Endothelial cell of umbilical vein (primary cell): ENCODE data around the gene SNED1. TPM values are rescaled to one million over a fixed set of nuclear protein-coding genes. Genes with fewer than 3 reads are reported as not detected.

Source experiments
- BruUV-seq: library from RNA; stranded (reverse); fragments of 400-500 nt; replicated peaks from 2 replicates; lab custom pipeline; 2021; lab: Mats Ljungman, UMichigan
- CTCF ChIA-PET: fragments of 300-600, 350-600 bp; sonication (Branson Sonifier 250); formaldehyde crosslinking; loops from one replicate; lab custom pipeline; 2021; ENCODE audit warnings: antibody characterized with exemption, inconsistent platforms; lab: Charles Lee
- POLR2A ChIA-PET: fragments of 300-600, 350-600 bp; sonication (Branson Sonifier 250); formaldehyde crosslinking; loops from one replicate; lab custom pipeline; 2021; ENCODE audit warnings: antibody characterized with exemption, inconsistent platforms; lab: Charles Lee
- DNase-seq: peaks from one replicate; pipeline ENCODE4 v3.0.0-alpha.2; 2011; ENCODE audit warnings: low read depth, low spot score
- FAIRE-seq: peaks from 2 replicates; lab custom pipeline; 2011; peaks lifted over from hg19 to GRCh38; lab: Jason Lieb, UNC
- H2AFZ ChIP-seq: 2 replicates; pipeline ENCODE4 v1.6.0; 2012; ENCODE audit warnings: low read depth, low read length, control low read depth, inconsistent platforms
- H3K27ac ChIP-seq: 2 replicates; pipeline ENCODE4 v1.5.1; 2011; ENCODE audit warnings: low read depth, mild to moderate bottlenecking, control low read depth, low read length, moderate library complexity; ENCODE audit not compliant: insufficient read depth
- H3K27me3 ChIP-seq, 2 experiments: 2 replicates each; pipeline versions ENCODE4 v1.6.0 to v1.6.1; 2011; ENCODE audit warnings: low read length in 2 of 2, mixed read lengths in 1 of 2; ENCODE audit not compliant: control insufficient read depth in 2 of 2, insufficient read depth in 2 of 2
- H3K36me3 ChIP-seq, 2 experiments: 2 replicates in 1 of 2; 3 replicates in 1 of 2; pipeline ENCODE4 v1.5.1; 2011; ENCODE audit warnings: low read length in 2 of 2, mild to moderate bottlenecking in 1 of 2, moderate library complexity in 1 of 2; ENCODE audit not compliant: control insufficient read depth in 2 of 2, insufficient read depth in 2 of 2; ENCODE audit errors: extremely low read depth in 1 of 2
- H3K4me1 ChIP-seq: 3 replicates; pipeline ENCODE4 v1.5.1; 2011; ENCODE audit warnings: mild to moderate bottlenecking, low read length; ENCODE audit not compliant: control insufficient read depth, insufficient read depth; ENCODE audit errors: extremely low read depth
- H3K4me2 ChIP-seq: 2 replicates; pipeline ENCODE4 v1.6.1; 2011; ENCODE audit warnings: low read length, control low read depth, mixed read lengths; ENCODE audit not compliant: insufficient read depth
- H3K4me3 ChIP-seq, 3 experiments: fragments of 200-600 bp in 1 of 3; sonication (generic), shearing (Covaris generic) in 1 of 3; replicated peaks in 1 of 3; 2 replicates each; pipeline ENCODE4 v1.5.1; 2011 to 2016; ENCODE audit warnings: control low read depth in 3 of 3, low read length in 3 of 3, mild to moderate bottlenecking in 2 of 3, inconsistent platforms in 1 of 3, low read depth in 1 of 3, moderate library complexity in 1 of 3; ENCODE audit not compliant: insufficient read depth in 1 of 3
- H3K79me2 ChIP-seq: 2 replicates; pipeline ENCODE4 v1.6.0; 2012; ENCODE audit warnings: low read length, inconsistent platforms; ENCODE audit not compliant: control insufficient read depth, insufficient read depth
- H3K9ac ChIP-seq: replicated peaks from 2 replicates; pipeline ENCODE3; 2011; ENCODE audit warnings: low read length, control low read depth; ENCODE audit not compliant: insufficient read depth; ENCODE audit errors: extremely low read depth
- H3K9me1 ChIP-seq: replicated peaks from 3 replicates; pipeline ENCODE4 v1.6.0; 2011; ENCODE audit warnings: mild to moderate bottlenecking, low read length; ENCODE audit not compliant: control insufficient read depth, insufficient read depth; ENCODE audit errors: extremely low read depth
- H3K9me3 ChIP-seq: replicated peaks from 2 replicates; pipeline ENCODE4 v1.5.1; 2012; ENCODE audit warnings: low read length, inconsistent platforms; ENCODE audit not compliant: control insufficient read depth, insufficient read depth
- H4K20me1 ChIP-seq: replicated peaks from 2 replicates; pipeline ENCODE3; 2011; ENCODE audit warnings: mild to moderate bottlenecking, low read length; ENCODE audit not compliant: control insufficient read depth, insufficient read depth; ENCODE audit errors: extremely low read depth
- CTCF ChIP-seq, 2 donors: IDR thresholded peaks; 1 replicate in 1 of 2; 2 replicates in 1 of 2; pipeline ENCODE4 v1.5.1; 2011; ENCODE audit warnings: low read length in 2 of 2, mild to moderate bottlenecking in 2 of 2, moderate library complexity in 2 of 2, control low read depth in 1 of 2, inconsistent platforms in 1 of 2, low read depth in 1 of 2; ENCODE audit not compliant: insufficient read depth in 1 of 2; ENCODE audit errors: extremely low read depth in 1 of 2
- EZH2 ChIP-seq: IDR thresholded peaks from 2 replicates; pipeline ENCODE4 v1.6.1; 2012; ENCODE audit warnings: borderline replicate concordance, low read depth, mild to moderate bottlenecking, moderate library complexity, low read length, inconsistent platforms; ENCODE audit not compliant: severe bottlenecking
- FOS ChIP-seq: IDR thresholded peaks from 2 replicates; pipeline ENCODE4 v1.6.1; 2011; ENCODE audit warnings: mild to moderate bottlenecking, low read length, moderate library complexity, borderline replicate concordance; ENCODE audit not compliant: insufficient read depth
- GATA2 ChIP-seq: IDR thresholded peaks from 2 replicates; pipeline ENCODE4 v1.7.0; 2011; ENCODE audit warnings: low read depth, mild to moderate bottlenecking, moderate library complexity, mixed read lengths, low read length; ENCODE audit not compliant: insufficient read length, insufficient read depth
- JUN ChIP-seq: IDR thresholded peaks from 2 replicates; pipeline ENCODE4 v1.6.1; 2011; ENCODE audit warnings: borderline replicate concordance, low read depth; ENCODE audit not compliant: insufficient read length, insufficient read depth
- MYC ChIP-seq: IDR thresholded peaks from one replicate; pipeline ENCODE4 v1.6.1; 2011; ENCODE audit warnings: mild to moderate bottlenecking, low read depth, low read length
- POLR2A ChIP-seq: IDR thresholded peaks from 2 replicates; pipeline ENCODE4 v1.6.1; 2012; ENCODE audit warnings: low read depth, mild to moderate bottlenecking, control low read depth, low read length
- POLR2AphosphoS5 ChIP-seq: IDR thresholded peaks from 2 replicates; pipeline ENCODE4 v1.6.1; 2012; ENCODE audit warnings: low read depth, mild to moderate bottlenecking, control low read depth, low read length, moderate library complexity; ENCODE audit not compliant: insufficient read depth
- dilution Hi-C: fragments of 300-500 bp; cut with MboI; formaldehyde crosslinking; loops from one replicate; pipeline ENCODE4 v1.15.0; 2019; ENCODE audit warnings: low sequenced_read_pairs; ENCODE audit not compliant: extremely low pct_ligation_motif_present
- intact Hi-C: fragments of 100-400 bp; cut with micrococcal nuclease; formaldehyde crosslinking; loops from one replicate; pipeline ENCODE4 v1.10.0; 2022
- polyA plus RNA-seq, 4 experiments: library from polyadenylated mRNA; depleted of rRNA in 3 of 4; stranded (reverse) in 3 of 4; unstranded in 1 of 4; fragments of >200 nt; gene quantifications; 2 replicates each; pipeline versions ENCODE4 v1.2.1 to v1.2.3, GENCODE V29; 2011 to 2012; ENCODE audit warnings: missing spikeins in 1 of 4
- total RNA-seq: library from RNA; stranded (reverse); gene quantifications from 2 replicates; pipeline ENCODE4 v1.2.3, GENCODE V29; 2021
- TF ChIP-seq, protein P1 (sequence below): IDR thresholded peaks from 2 replicates; pipeline ENCODE4 v1.6.1; 2011; ENCODE audit not compliant: insufficient read depth, insufficient read length

SNED1 gene
- total and polyA plus RNA-seq, 2 donors (not counting 3 experiments of a cell fraction or from before 2014, with no cell fraction given), result 14.1 to 17.2 TPM

DNA sequence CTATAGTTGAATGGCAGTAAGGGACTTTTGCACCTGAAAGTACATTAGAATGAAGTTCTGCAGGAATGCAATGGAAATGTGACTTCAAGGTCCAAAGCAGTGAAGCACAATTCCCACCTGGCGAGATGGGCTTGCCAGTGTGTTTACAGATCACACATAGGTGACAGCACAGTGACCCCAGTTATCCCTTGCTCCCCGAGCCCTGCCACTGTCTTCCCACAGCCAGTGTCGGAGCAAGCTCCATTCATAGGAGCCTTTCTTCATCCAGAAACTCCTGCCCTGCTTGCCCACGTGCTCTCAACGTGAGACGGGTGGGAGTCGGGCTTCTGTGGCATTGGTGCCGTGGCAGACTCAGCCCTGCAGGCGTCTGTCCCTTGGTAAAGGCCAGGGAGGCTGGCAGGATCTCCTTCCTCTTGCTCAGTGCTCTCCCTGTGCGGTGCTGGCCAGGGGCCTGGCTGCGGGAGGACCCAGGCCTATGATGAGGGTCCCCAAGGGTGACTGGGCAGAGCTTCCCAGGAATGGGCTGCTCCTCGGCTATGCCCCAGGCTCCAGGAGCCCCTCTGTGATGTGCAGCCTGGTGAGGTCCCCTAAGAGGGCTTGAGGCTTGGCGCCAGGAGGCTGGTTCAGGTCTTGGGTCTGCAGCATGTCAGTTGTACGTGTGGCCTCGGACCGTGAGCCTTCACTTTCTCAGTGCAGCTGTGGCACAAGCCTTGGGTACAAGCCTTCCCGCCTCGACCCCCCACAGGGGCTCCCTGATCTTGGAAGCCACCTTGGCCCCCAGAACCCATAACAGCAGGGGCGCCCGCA is 40.2 kb downstream of the SNED1 start:
- ChIA-PET CTCF (interaction anchor here (1.0 to 2.4 kb wide), 3 partner anchors 11 to 55 kb away, joined by 3 to 8 read pairs (median 3); no protein-coding TSS in a partner anchor), POLR2A (no interaction called here)
- TF ChIP-seq EZH2, result no peak
- no peak for TF ChIP-seq GATA2
- TF ChIP-seq POLR2A, result no peak
- TF ChIP-seq FOS, result no peak
- TF ChIP-seq MYC, result no peak
- TF ChIP-seq, protein P1, sequence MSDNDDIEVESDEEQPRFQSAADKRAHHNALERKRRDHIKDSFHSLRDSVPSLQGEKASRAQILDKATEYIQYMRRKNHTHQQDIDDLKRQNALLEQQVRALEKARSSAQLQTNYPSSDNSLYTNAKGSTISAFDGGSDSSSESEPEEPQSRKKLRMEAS, result no peak
- Histone ChIP-seq H3K4me3 (no peak overlapping the region), H3K27ac (no peak overlapping the region), H3K9me1 (no peaks in the 10 kb centered on the region), H3K4me1 (peaks cover 3% of the 10 kb centered on the region), H3K36me3 (peaks cover 0 to 6% of the 10 kb centered on the region in 2 experiments), H3K79me2 (no peaks in the 10 kb centered on the region), H2AFZ (no peak overlapping the region), H3K27me3 (no peaks in the 10 kb centered on the region), H4K20me1 (no peaks in the 10 kb centered on the region), H3K4me2 (no peak overlapping the region), H3K9ac (no peak overlapping the region), H3K9me3 (no peaks in the 10 kb centered on the region)
- BruUV-seq, result no TSS peak
- dilution Hi-C loops (no loop called here), intact Hi-C loops (no loop called here)
- FAIRE-seq, result no peak
- DNase-seq, result no peak

DNA sequence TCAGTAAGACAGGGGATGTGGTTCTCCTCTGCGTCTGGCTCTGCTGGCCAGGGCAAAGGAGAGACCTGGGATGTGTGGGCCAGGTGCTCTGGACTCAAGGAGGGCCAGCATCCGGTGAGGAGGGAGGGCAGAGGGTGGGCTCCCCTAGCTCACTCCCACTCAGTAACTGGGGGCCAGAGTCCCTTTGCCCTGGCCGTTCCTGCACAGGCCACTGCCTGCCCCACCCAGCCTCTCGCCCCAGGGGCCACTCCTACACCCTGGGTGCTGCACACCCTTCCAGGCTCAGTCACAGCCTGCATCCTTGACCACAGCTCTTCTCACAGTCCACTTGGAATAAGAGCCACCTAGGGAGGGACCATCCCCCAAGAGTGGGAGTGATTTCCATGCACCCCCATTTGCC is 41.0 kb downstream of the SNED1 start:
- Histone ChIP-seq H3K79me2 (no peaks in the 10 kb centered on the region), H3K27ac (no peak overlapping the region), H3K4me1 (peaks cover 3% of the 10 kb centered on the region), H3K9me1 (no peaks in the 10 kb centered on the region), H3K27me3 (no peaks in the 10 kb centered on the region), H3K4me3 (no peak overlapping the region), H3K9me3 (no peaks in the 10 kb centered on the region), H4K20me1 (no peaks in the 10 kb centered on the region), H3K4me2 (no peak overlapping the region), H2AFZ (no peak overlapping the region), H3K9ac (no peak overlapping the region), H3K36me3 (peaks cover 0 to 6% of the 10 kb centered on the region in 2 experiments)
- no peak for DNase-seq
- no peak for FAIRE-seq
- dilution Hi-C loops (no loop called here), intact Hi-C loops (no loop called here)
- no TSS peak for BruUV-seq
- TF ChIP-seq GATA2, result no peak
- no peak for TF ChIP-seq EZH2
- no peak for TF ChIP-seq POLR2A
- no peak for TF ChIP-seq MYC
- TF ChIP-seq POLR2AphosphoS5, result no peak
- TF ChIP-seq CTCF (IDR thresholded peaks at IDR 0.05; ENCODE audit: extremely low read depth in 1 of 2, insufficient read depth in 1 of 2, low read depth in 1 of 2, low read length in 2 of 2), result no peak
- TF ChIP-seq, protein P1, result no peak
- TF ChIP-seq FOS, result no peak
- no peak for TF ChIP-seq JUN
- CTCF ChIA-PET, result interaction anchor here (2.4 kb wide), 1 partner anchor 39 kb away, joined by 8 read pairs; no protein-coding TSS in a partner anchor
- POLR2A ChIA-PET, result no interaction called here
